Right lobe of liver (tissue), 4 donors: ENCODE measurements around the gene NIPSNAP2.

ENCODE experiments used
- CTCF ChIP-seq, 4 donors: fragments of 200-600 bp in 3 of 4; fragments of 450-650 bp in 1 of 4; IDR thresholded peaks; one replicate each; pipeline versions ENCODE4 v1.5.1 to v1.8.0; 2016 to 2022; ENCODE audit warnings: antibody characterized with exemption in 4 of 4, mild to moderate bottlenecking in 2 of 4
- POLR2A ChIP-seq: fragments of 450-650 bp; IDR thresholded peaks from one replicate; pipeline ENCODE4 v1.6.1; 2017; ENCODE audit warnings: antibody characterized with exemption, mild to moderate bottlenecking
- donor health status: DM: no; HTN: no; CAD: no.
- donor health status: DM: no; HTN: no; CAD: no.
- donor health status: DM: no; HTN: yes; CAD: no.

DNA sequence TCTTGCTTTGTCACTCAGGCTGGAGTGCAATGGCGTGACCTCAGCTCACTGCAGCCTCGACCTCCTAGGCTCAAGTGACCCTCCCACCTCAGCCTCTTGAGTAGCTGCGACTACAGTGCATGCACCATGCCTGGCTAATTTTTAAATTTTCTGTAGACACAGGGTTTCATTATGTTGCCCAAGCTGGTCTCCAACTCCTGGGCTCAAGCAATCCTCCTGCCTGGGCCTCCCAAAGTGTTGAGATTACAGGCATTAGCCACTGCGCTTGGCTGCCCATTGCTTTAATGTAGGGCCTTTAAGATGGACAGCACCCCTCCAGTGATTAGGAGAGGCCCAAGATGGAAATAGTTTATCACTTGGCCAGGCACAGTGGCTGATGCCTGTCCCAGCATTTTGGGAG is 39.4 kb downstream of the NIPSNAP2 start:
- TF ChIP-seq POLR2A (no peak), CTCF (IDR thresholded peaks at IDR 0.05) (no peak)
